ENCODE data around the gene LAG3.

DNA sequence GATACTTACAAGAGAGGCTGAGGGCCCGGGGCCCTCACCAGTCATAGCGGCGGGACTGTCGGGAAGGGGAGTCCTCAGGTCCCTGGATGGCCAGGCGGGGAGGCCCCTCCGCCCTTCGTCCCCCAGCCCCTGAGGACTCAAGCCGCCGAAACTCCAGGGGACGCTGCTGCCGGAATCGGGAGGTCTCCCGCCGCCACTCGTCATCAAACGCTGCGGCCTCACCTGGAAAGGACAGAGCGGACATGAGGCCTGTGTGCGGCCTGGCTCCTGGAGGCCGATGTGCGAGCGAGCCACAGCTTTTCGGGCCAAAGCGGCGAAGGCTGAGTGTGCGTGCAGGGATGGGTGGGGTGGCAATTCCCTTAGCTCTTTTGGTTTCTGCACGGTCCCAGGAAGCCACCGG is 23.6 kb upstream of the LAG3 start:
- TF ChIP-seq, protein P1, sequence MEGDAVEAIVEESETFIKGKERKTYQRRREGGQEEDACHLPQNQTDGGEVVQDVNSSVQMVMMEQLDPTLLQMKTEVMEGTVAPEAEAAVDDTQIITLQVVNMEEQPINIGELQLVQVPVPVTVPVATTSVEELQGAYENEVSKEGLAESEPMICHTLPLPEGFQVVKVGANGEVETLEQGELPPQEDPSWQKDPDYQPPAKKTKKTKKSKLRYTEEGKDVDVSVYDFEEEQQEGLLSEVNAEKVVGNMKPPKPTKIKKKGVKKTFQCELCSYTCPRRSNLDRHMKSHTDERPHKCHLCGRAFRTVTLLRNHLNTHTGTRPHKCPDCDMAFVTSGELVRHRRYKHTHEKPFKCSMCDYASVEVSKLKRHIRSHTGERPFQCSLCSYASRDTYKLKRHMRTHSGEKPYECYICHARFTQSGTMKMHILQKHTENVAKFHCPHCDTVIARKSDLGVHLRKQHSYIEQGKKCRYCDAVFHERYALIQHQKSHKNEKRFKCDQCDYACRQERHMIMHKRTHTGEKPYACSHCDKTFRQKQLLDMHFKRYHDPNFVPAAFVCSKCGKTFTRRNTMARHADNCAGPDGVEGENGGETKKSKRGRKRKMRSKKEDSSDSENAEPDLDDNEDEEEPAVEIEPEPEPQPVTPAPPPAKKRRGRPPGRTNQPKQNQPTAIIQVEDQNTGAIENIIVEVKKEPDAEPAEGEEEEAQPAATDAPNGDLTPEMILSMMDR (IDR thresholded peaks at IDR 0.05): no peak
- TF ChIP-seq POLR2A (IDR thresholded peaks at IDR 0.05): no peak
